Thyroid gland (tissue), 4 donors: ENCODE results near the gene SYNPO2. TPM values are rescaled to one million over a fixed set of nuclear protein-coding genes. Genes with fewer than 3 reads are reported as not detected.
"Not testable (repeated sequence)": the region's sequence is repeated elsewhere in the genome, so short reads cannot be mapped to it uniquely, and the experiment has no call there.

Experiments used
- DNase-seq, 2 donors: peaks; one replicate each; pipeline ENCODE4 v3.0.0-alpha.2; 2019
- H3K27ac ChIP-seq, 3 donors: fragments of 200-600 bp; sonication (generic); 1 replicate in 2 of 3; 2 replicates in 1 of 3; pipeline ENCODE4 v1.5.1; 2016 to 2019; ENCODE audit warnings: mild to moderate bottlenecking in 1 of 3, moderate library complexity in 1 of 3
- H3K27me3 ChIP-seq: fragments of 200-600 bp; sonication (generic); one replicate; pipeline ENCODE4 v1.5.1; 2019
- H3K36me3 ChIP-seq, 2 donors: fragments of 200-600 bp; sonication (generic); one replicate each; pipeline ENCODE4 v1.5.1; 2016 to 2019
- H3K4me1 ChIP-seq, 2 donors: fragments of 200-600 bp; sonication (generic); one replicate each; pipeline ENCODE4 v1.5.1; 2017 to 2019
- H3K4me3 ChIP-seq, 3 donors: fragments of 200-600 bp; sonication (generic); replicated peaks in 1 of 3; 1 replicate in 2 of 3; 2 replicates in 1 of 3; pipeline ENCODE4 v1.5.1; 2016; ENCODE audit warnings: mild to moderate bottlenecking in 1 of 3
- H3K9me3 ChIP-seq: fragments of 200-600 bp; sonication (generic); one replicate; pipeline ENCODE4 v1.5.1; 2017
- POLR2A ChIP-seq, 2 donors: fragments of 450-650 bp; IDR thresholded peaks; one replicate each; pipeline ENCODE4 v1.6.1; 2017; ENCODE audit warnings: antibody characterized with exemption in 2 of 2, mild to moderate bottlenecking in 2 of 2, moderate library complexity in 1 of 2
- WGBS, 2 donors: methylation state at CpG; one replicate each; pipeline ENCODE4 v1.1.5; 2017; 5-methylcytosine and 5-hydroxymethylcytosine counted together
- intact Hi-C: fragments of 100-400 bp; cut with DNase I; formaldehyde crosslinking; loops from one replicate; pipeline ENCODE4 v1.15.1; 2023
- total RNA-seq, 4 donors: library from RNA; depleted of rRNA; stranded (reverse); fragments of >200 nt; gene quantifications; one replicate each; pipeline ENCODE4 v1.2.3, GENCODE V29; 2016
- TF ChIP-seq, protein P1 (sequence below), 6 experiments: fragments of 200-600 bp in 3 of 6; fragments of 450-650 bp in 3 of 6; sonication (generic) in 3 of 6; IDR thresholded peaks; one replicate each; pipeline ENCODE4 v1.5.1; 2016 to 2019; ENCODE audit warnings: antibody characterized with exemption in 6 of 6, mild to moderate bottlenecking in 2 of 6, inconsistent platforms in 1 of 6, moderate library complexity in 1 of 6

The SYNPO2 gene
- total RNA-seq, 4 donors from 2014 or later = 11.4 to 37.8 (median 23.8) TPM

DNA sequence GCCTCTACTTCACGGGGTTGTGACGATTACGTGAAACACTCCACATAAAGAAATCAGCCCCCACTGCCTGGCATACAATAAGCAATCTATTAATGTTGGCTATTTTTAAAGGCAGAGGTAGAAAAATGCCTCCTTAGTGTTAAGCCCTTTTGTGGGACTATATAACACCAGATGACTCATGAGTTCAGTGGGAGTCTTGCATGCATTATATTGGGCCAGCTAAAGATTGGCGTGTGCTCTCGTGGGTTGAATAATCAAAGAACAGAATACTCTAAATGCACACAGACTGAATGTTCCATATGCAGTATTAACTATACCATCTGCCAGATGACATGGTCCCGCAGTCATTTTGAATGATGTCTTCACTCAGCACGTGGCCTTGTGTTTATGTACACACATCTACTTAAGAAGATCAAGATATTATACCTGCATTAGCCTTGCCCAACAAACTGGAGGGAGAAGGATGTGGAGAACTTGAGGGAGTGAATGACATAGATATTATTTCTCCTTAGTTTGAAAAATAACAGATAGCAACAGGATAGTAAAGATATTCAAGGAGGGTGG lies 162.0 kb downstream of the SYNPO2 start:
- intact Hi-C loops = no loop called here
- TF ChIP-seq, protein P1, sequence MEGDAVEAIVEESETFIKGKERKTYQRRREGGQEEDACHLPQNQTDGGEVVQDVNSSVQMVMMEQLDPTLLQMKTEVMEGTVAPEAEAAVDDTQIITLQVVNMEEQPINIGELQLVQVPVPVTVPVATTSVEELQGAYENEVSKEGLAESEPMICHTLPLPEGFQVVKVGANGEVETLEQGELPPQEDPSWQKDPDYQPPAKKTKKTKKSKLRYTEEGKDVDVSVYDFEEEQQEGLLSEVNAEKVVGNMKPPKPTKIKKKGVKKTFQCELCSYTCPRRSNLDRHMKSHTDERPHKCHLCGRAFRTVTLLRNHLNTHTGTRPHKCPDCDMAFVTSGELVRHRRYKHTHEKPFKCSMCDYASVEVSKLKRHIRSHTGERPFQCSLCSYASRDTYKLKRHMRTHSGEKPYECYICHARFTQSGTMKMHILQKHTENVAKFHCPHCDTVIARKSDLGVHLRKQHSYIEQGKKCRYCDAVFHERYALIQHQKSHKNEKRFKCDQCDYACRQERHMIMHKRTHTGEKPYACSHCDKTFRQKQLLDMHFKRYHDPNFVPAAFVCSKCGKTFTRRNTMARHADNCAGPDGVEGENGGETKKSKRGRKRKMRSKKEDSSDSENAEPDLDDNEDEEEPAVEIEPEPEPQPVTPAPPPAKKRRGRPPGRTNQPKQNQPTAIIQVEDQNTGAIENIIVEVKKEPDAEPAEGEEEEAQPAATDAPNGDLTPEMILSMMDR (IDR thresholded peaks at IDR 0.05) = no peak
- TF ChIP-seq POLR2A (IDR thresholded peaks at IDR 0.05) = no peak
- Histone ChIP-seq H3K27me3 (no peaks in the 10 kb centered on the region), H3K4me1 (peaks cover 0 to 6% of the 10 kb centered on the region in 2 donors), H3K27ac (no peak overlapping the region), H3K9me3 (no peaks in the 10 kb centered on the region), H3K4me3 (no peak overlapping the region), H3K36me3 (no peaks in the 10 kb centered on the region)
- DNase-seq = no peak
- whole genome bisulfite sequencing, 2 donors = 83 to 93% methylated on average over 7 of the region's 7 CpGs

DNA sequence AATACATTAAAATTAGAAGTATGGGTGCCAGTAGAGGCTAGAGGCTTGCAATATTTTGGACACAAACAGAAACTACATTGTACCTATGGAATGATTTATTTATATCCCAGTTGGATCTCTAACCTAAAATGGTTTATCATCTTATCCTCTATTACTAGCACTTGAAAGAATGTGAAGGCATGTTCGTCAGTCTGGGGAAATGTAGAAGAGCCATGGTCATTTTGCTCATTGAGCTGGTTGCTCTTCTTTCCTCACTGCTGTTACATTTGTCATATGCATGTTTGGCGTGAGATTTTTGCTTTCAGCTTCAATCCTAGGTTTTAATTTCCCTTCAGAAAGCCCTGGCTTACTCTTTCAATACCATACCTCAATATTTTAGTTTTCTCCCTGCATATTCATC lies 164.6 kb downstream of the SYNPO2 start:
- 85 to 89% methylated on average over 2 of the region's 2 CpGs for WGBS, 2 donors
- Histone ChIP-seq H3K36me3 (no peaks in the 10 kb centered on the region), H3K4me1 (no peaks in the 10 kb centered on the region), H3K27ac (no peak overlapping the region), H3K4me3 (no peak overlapping the region), H3K9me3 (no peaks in the 10 kb centered on the region), H3K27me3 (no peaks in the 10 kb centered on the region)
- TF ChIP-seq POLR2A (IDR thresholded peaks at IDR 0.05) = no peak
- TF ChIP-seq, protein P1 (IDR thresholded peaks at IDR 0.05) = no peak
- no peak for DNase-seq
- intact Hi-C loops = no loop called here

DNA sequence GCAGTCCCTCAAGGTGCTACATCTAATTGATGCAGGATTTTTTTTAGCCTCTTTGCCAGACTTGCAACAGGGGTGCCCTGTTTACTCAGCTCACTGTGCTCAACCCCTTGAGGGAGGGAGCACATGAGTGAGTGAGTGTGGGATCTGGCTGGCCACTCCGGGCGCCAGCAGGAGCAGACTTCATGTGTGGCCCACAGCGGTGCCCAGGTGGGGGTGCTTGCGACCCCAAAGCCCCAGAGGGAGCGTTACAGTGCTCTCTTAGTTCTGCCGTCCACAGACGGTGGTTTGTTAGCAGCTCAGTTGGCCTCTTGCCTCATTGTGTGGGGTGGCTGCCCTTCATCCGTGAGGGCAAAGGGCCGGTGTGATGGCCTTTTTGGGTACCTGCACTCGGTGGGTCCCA lies 165.3 kb downstream of the SYNPO2 start:
- 82 to 93% methylated on average over 10 of the region's 10 CpGs for WGBS, 2 donors
- Histone ChIP-seq H3K9me3 (no peaks in the 10 kb centered on the region), H3K27ac (no peak overlapping the region), H3K27me3 (no peaks in the 10 kb centered on the region), H3K36me3 (no peaks in the 10 kb centered on the region), H3K4me1 (no peaks in the 10 kb centered on the region), H3K4me3 (no peak overlapping the region)
- intact Hi-C loops = no loop called here
- DNase-seq = no peak
- TF ChIP-seq, protein P1 (IDR thresholded peaks at IDR 0.05) = no peak
- TF ChIP-seq POLR2A (IDR thresholded peaks at IDR 0.05) = no peak

DNA sequence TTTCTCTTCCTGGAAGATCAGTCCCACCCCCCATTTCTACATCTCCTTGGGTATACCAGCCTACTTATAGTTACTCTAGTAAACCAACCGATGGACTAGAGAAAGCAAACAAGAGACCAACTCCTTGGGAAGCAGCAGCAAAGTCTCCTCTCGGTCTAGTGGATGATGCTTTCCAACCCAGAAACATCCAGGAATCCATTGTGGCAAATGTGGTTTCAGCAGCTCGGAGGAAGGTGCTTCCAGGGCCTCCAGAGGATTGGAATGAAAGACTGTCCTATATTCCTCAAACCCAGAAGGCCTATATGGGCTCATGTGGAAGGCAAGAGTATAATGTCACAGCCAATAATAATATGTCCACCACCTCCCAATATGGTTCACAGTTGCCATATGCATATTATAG lies 168.8 kb downstream of the SYNPO2 start:
- intact Hi-C loops = no loop called here
- Histone ChIP-seq H3K4me3 (no peak overlapping the region), H3K9me3 (no peaks in the 10 kb centered on the region), H3K4me1 (no peaks in the 10 kb centered on the region), H3K36me3 (no peaks in the 10 kb centered on the region), H3K27ac (no peak overlapping the region), H3K27me3 (no peaks in the 10 kb centered on the region)
- WGBS, 2 donors = 93 to 100% methylated on average over 3 of the region's 3 CpGs
- no peak for TF ChIP-seq POLR2A (IDR thresholded peaks at IDR 0.05)
- TF ChIP-seq, protein P1 (IDR thresholded peaks at IDR 0.05) = no peak
- DNase-seq = no peak

GRCh38 chr4:119059221-119059620 lies 170.6 kb downstream of the SYNPO2 start:
- Histone ChIP-seq H3K27me3 (no peaks in the 10 kb centered on the region), H3K9me3 (no peaks in the 10 kb centered on the region), H3K4me3 (no peak overlapping the region), H3K36me3 (no peaks in the 10 kb centered on the region), H3K27ac (no peak overlapping the region), H3K4me1 (no peaks in the 10 kb centered on the region)
- DNase-seq = no peak
- TF ChIP-seq, protein P1 (IDR thresholded peaks at IDR 0.05) = no peak
- no peak for TF ChIP-seq POLR2A (IDR thresholded peaks at IDR 0.05)
- 74 to 77% methylated on average over 3 of the region's 3 CpGs for WGBS, 2 donors
- intact Hi-C loops = no loop called here

DNA sequence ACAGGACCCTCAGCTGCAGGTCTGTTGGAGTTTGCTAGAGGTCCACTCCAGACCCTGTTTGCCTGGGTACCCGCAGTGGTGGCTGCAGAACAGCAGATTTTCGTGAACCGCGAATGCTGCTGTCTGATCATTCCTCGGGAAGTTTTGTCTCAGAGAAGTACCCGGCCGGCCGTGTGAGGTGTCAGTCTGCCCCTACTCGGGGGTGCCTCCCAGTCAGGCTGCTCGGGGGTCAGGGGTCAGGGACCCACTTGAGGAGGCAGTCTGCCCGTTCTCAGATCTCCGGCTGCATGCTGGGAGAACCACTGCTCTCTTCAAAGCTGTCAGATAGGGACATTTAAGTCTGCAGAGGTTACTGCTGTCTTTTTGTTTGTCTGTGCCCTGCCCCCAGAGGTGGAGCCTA lies 178.5 kb downstream of the SYNPO2 start:
- intact Hi-C loops, H3K4me3 ChIP-seq, H3K27me3 ChIP-seq, H3K36me3 ChIP-seq, DNase-seq, H3K27ac ChIP-seq, H3K9me3 ChIP-seq, H3K4me1 ChIP-seq: not testable (repeated sequence)
- 63% methylated on average over 11 of the region's 12 CpGs; no CpG with 5 or more reads in 1 of the 2 donors for whole genome bisulfite sequencing, 2 donors

DNA sequence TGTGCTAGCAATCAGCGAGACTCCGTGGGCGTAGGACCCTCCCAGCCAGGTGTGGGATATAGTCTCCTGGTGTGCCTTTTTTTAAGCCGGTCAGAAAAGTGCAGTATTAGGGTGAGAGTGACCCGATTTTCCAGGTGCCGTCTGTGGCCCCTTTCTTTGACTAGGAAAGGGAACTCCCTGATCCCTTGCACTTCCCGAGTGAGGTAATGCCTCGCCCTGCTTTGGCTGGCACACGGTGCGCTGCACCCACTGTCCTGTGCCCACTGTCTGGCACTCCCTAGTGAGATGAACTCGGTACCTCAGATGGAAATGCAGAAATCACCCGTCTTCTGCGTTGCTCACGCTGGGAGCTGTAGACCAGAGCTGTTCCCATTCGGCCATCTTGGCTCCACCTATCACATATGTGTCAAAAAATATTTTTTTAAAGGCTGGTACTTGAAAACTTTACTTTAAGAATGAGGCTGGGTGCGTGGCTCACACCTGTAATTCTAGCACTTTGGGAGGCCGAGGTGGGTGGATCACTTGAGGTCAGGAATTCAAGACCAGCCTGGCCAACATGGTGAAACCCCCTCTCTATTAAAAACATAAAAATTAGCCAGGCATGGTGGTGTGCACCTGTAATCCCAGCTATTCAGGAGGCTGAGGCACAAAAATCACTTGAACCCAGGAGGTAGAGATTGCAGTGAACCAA lies 179.2 kb downstream of the SYNPO2 start:
- H3K4me3 ChIP-seq, H3K27ac ChIP-seq, DNase-seq, intact Hi-C loops, H3K27me3 ChIP-seq, H3K9me3 ChIP-seq, H3K4me1 ChIP-seq, H3K36me3 ChIP-seq: not testable (repeated sequence)
- 79 to 80% methylated on average over 16 to 17 of the region's 17 CpGs for WGBS, 2 donors
